K562 (cell line): Measurements from ENCODE around the gene HPS5. TPM values are rescaled to one million over a fixed set of nuclear protein-coding genes. Genes with fewer than 3 reads are reported as not detected.

Experiments used
- ASH1L ChIP-seq: fragments of 450-650 bp; IDR thresholded peaks from 2 replicates; pipeline ENCODE4 v1.6.1; 2018; ENCODE audit warnings: borderline replicate concordance, mild to moderate bottlenecking, low read depth; ENCODE audit not compliant: partially characterized antibody
- CAMTA2 ChIP-seq: fragments of 250-450 bp; sonication (Bioruptor Pico); conservative IDR thresholded peaks from 2 replicates; pipeline ENCODE4 v1.5.1; 2022
- GTF2E2 ChIP-seq: fragments of 200-800 bp; sonication (Bioruptor generic); IDR thresholded peaks from 2 replicates; pipeline ENCODE4 v1.6.1; 2016; ENCODE audit warnings: missing genetic modification characterization, missing compliant biosample characterization
- HNRNPUL1 ChIP-seq: fragments of 200-400 bp; formaldehyde crosslinking; IDR thresholded peaks from 2 replicates; pipeline ENCODE4 v1.6.1; 2017; ENCODE audit warnings: low read length
- KAT7 ChIP-seq: sonication (generic); formaldehyde crosslinking; IDR thresholded peaks from 2 replicates; pipeline ENCODE4 v1.8.0; 2022; ENCODE audit warnings: missing genetic modification reagents, mild to moderate bottlenecking, borderline replicate concordance
- MAFF ChIP-seq: IDR thresholded peaks from 2 replicates; pipeline ENCODE4 v1.6.1; 2012; ENCODE audit warnings: low read length, improper control_type of control experiment
- MEF2A ChIP-seq: IDR thresholded peaks from 2 replicates; pipeline ENCODE4 v1.6.1; 2011; ENCODE audit warnings: low read depth, mild to moderate bottlenecking, low read length, moderate library complexity; ENCODE audit not compliant: control insufficient read depth
- MYC ChIP-seq, 2 experiments: fragments of 250-450 bp in 1 of 2; sonication (Bioruptor Pico) in 1 of 2; IDR thresholded peaks; 2 replicates each; pipeline versions ENCODE4 v1.5.1 to v1.6.1; 2012 to 2021; ENCODE audit warnings: low read depth in 2 of 2, borderline replicate concordance in 1 of 2, improper control_type of control experiment in 1 of 2, low read length in 1 of 2, mild to moderate bottlenecking in 1 of 2, moderate library complexity in 1 of 2
- NFRKB ChIP-seq: fragments of 450-650 bp; IDR thresholded peaks from 2 replicates; pipeline ENCODE4 v1.6.1; 2016; ENCODE audit warnings: low read depth
- TBL1XR1 ChIP-seq, 2 experiments: IDR thresholded peaks; 2 replicates each; pipeline ENCODE4 v1.6.1; 2012; ENCODE audit warnings: improper control_type of control experiment in 2 of 2, low read length in 2 of 2, mild to moderate bottlenecking in 1 of 2
- polyA plus RNA-seq, 8 experiments: library from polyadenylated mRNA; depleted of rRNA in 4 of 8; stranded (reverse) in 5 of 8; unstranded in 3 of 8; fragments of >200 nt; fragmentation: Nextera tagmentation in 2 of 8; fragmentation: Illumina TruSeq in 1 of 8; extraction: Ambion mirVana in 2 of 8; extraction: Trizol in 1 of 8; gene quantifications; 2 replicates each; pipeline versions ENCODE4 v1.2.1 to v1.2.3, GENCODE V29; 2011 to 2014; ENCODE audit warnings: inconsistent platforms in 1 of 8, missing spikeins in 1 of 8
- total RNA-seq, 7 experiments: library from RNA; depleted of rRNA in 6 of 7; stranded (reverse); fragments of >200 nt in 6 of 7; fragmentation: Illumina TruSeq in 2 of 7; extraction: Trizol in 2 of 7; gene quantifications; 2 replicates each; pipeline versions ENCODE4 v1.2.1 to v1.2.3, GENCODE V29; 2011 to 2021; ENCODE audit warnings: low replicate concordance in 1 of 7
- TF ChIP-seq, protein P1 (sequence below): fragments of 450-650 bp; conservative IDR thresholded peaks from 2 replicates; pipeline ENCODE4 v1.6.1; 2016; ENCODE audit warnings: missing genetic modification characterization, low read depth, mild to moderate bottlenecking, control low read depth, missing compliant biosample characterization
- TF ChIP-seq, protein P2 (sequence below): fragments of 450-650 bp; conservative IDR thresholded peaks from 2 replicates; pipeline ENCODE4 v1.6.1; 2016; ENCODE audit warnings: missing genetic modification characterization, low read depth, mild to moderate bottlenecking, missing compliant biosample characterization, moderate library complexity
- TF ChIP-seq, protein P3 (sequence below): fragments of 450-650 bp; IDR thresholded peaks from 2 replicates; pipeline ENCODE4 v1.7.1; 2018; ENCODE audit warnings: mild to moderate bottlenecking, low read depth; ENCODE audit not compliant: partially characterized antibody
- TF ChIP-seq, protein P4 (sequence below): fragments of 450-650 bp; formaldehyde crosslinking; IDR thresholded peaks from 2 replicates; pipeline ENCODE4 v1.4.0; 2020; ENCODE audit warnings: mild to moderate bottlenecking, moderate library complexity
- TF ChIP-seq, protein P5 (sequence below): sonication (generic); formaldehyde crosslinking; IDR thresholded peaks from 2 replicates; pipeline ENCODE4 v1.8.0; 2022; ENCODE audit warnings: missing genetic modification reagents, mild to moderate bottlenecking, moderate library complexity, borderline replicate concordance
- TF ChIP-seq, protein P6 (sequence below): sonication (generic); formaldehyde crosslinking; IDR thresholded peaks from 2 replicates; pipeline ENCODE4 v1.8.1; 2023; ENCODE audit warnings: mild to moderate bottlenecking, missing genetic modification reagents

The HPS5 gene
- total and polyA plus RNA-seq, 9 of the 15 experiments (the other 6 are each of a cell fraction or from before 2014, with no cell fraction given) = 12.2 to 28.1 (median 16.8) TPM

DNA sequence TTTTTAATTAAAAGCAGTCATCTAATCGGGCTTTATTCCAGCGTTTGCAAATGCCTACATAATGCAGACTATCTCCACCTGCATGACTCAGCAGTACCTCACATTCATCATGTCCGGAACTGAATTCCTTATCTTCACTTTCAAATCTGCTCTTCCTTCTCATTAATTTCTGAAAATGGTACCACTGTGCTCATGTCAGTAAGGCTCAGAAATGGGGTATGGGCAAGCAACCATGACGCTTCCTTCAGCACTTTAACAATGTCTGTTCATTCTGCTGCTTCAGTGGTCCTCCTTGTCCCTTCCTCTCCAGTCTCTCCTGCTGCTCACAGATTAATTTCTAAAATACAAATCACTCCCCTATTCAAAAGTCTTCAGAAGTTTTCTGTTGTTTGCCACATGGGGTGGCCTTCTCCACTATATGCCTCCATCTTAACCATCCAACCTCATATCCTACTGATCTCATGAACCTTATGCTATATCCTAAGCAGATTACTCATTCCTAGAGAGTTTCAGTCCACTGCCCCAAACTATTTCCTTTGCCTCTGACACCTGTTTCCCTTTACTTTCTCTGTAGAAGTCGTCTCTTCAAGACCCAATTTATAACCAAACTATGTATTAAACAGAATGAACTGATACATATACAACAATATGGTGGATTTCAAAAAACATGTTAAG, 7.4 kb upstream of the HPS5 start (continued):
- TF ChIP-seq CAMTA2 (CRISPR knock-in tag) (no peak), MEF2A (no peak), MYC (IDR thresholded peaks at IDR 0.05; ENCODE audit: low read depth, low read length) (no peak), MYC (CRISPR knock-in tag; IDR thresholded peaks at IDR 0.05; ENCODE audit: borderline replicate concordance, low read depth) (no peak), ASH1L (no peak), HNRNPUL1 (no peak), NFRKB (peak; percentile 75; the same call in 1 of the 2 replicates), GTF2E2 (tag) (no peak), MAFF (peak; percentile 97), TBL1XR1 (IDR thresholded peaks at IDR 0.05; ENCODE audit: low read length in 2 of 2) (0 out of 4 replicates have a peak, but pooled peaks of 1 of the 2 experiments have one; percentile 48), KAT7 (no peak)
- TF ChIP-seq, protein P1, sequence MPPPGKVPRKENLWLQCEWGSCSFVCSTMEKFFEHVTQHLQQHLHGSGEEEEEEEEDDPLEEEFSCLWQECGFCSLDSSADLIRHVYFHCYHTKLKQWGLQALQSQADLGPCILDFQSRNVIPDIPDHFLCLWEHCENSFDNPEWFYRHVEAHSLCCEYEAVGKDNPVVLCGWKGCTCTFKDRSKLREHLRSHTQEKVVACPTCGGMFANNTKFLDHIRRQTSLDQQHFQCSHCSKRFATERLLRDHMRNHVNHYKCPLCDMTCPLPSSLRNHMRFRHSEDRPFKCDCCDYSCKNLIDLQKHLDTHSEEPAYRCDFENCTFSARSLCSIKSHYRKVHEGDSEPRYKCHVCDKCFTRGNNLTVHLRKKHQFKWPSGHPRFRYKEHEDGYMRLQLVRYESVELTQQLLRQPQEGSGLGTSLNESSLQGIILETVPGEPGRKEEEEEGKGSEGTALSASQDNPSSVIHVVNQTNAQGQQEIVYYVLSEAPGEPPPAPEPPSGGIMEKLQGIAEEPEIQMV (tag) = no peak
- TF ChIP-seq, protein P2, sequence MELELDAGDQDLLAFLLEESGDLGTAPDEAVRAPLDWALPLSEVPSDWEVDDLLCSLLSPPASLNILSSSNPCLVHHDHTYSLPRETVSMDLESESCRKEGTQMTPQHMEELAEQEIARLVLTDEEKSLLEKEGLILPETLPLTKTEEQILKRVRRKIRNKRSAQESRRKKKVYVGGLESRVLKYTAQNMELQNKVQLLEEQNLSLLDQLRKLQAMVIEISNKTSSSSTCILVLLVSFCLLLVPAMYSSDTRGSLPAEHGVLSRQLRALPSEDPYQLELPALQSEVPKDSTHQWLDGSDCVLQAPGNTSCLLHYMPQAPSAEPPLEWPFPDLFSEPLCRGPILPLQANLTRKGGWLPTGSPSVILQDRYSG = no peak
- TF ChIP-seq, protein P3, sequence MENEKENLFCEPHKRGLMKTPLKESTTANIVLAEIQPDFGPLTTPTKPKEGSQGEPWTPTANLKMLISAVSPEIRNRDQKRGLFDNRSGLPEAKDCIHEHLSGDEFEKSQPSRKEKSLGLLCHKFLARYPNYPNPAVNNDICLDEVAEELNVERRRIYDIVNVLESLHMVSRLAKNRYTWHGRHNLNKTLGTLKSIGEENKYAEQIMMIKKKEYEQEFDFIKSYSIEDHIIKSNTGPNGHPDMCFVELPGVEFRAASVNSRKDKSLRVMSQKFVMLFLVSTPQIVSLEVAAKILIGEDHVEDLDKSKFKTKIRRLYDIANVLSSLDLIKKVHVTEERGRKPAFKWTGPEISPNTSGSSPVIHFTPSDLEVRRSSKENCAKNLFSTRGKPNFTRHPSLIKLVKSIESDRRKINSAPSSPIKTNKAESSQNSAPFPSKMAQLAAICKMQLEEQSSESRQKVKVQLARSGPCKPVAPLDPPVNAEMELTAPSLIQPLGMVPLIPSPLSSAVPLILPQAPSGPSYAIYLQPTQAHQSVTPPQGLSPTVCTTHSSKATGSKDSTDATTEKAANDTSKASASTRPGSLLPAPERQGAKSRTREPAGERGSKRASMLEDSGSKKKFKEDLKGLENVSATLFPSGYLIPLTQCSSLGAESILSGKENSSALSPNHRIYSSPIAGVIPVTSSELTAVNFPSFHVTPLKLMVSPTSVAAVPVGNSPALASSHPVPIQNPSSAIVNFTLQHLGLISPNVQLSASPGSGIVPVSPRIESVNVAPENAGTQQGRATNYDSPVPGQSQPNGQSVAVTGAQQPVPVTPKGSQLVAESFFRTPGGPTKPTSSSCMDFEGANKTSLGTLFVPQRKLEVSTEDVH = no peak
- TF ChIP-seq, protein P4, sequence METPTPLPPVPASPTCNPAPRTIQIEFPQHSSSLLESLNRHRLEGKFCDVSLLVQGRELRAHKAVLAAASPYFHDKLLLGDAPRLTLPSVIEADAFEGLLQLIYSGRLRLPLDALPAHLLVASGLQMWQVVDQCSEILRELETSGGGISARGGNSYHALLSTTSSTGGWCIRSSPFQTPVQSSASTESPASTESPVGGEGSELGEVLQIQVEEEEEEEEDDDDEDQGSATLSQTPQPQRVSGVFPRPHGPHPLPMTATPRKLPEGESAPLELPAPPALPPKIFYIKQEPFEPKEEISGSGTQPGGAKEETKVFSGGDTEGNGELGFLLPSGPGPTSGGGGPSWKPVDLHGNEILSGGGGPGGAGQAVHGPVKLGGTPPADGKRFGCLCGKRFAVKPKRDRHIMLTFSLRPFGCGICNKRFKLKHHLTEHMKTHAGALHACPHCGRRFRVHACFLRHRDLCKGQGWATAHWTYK (CRISPR knock-in tag) = no peak
- TF ChIP-seq, protein P5, sequence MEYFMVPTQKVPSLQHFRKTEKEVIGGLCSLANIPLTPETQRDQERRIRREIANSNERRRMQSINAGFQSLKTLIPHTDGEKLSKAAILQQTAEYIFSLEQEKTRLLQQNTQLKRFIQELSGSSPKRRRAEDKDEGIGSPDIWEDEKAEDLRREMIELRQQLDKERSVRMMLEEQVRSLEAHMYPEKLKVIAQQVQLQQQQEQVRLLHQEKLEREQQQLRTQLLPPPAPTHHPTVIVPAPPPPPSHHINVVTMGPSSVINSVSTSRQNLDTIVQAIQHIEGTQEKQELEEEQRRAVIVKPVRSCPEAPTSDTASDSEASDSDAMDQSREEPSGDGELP (CRISPR knock-in tag) = no peak
- TF ChIP-seq, protein P6, sequence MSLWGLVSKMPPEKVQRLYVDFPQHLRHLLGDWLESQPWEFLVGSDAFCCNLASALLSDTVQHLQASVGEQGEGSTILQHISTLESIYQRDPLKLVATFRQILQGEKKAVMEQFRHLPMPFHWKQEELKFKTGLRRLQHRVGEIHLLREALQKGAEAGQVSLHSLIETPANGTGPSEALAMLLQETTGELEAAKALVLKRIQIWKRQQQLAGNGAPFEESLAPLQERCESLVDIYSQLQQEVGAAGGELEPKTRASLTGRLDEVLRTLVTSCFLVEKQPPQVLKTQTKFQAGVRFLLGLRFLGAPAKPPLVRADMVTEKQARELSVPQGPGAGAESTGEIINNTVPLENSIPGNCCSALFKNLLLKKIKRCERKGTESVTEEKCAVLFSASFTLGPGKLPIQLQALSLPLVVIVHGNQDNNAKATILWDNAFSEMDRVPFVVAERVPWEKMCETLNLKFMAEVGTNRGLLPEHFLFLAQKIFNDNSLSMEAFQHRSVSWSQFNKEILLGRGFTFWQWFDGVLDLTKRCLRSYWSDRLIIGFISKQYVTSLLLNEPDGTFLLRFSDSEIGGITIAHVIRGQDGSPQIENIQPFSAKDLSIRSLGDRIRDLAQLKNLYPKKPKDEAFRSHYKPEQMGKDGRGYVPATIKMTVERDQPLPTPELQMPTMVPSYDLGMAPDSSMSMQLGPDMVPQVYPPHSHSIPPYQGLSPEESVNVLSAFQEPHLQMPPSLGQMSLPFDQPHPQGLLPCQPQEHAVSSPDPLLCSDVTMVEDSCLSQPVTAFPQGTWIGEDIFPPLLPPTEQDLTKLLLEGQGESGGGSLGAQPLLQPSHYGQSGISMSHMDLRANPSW (CRISPR knock-in tag) = no peak
